Activated T-cell treated with anti-CD3 and anti-CD28 coated beads, Interleukin-2, amount 50 U/mL, for 24 hours (primary cell): ENCODE measurements around the gene KLHL29.

Source experiments
- DNase-seq: peaks from one replicate; pipeline ENCODE4 v3.0.0-alpha.2; 2020
- H3K27ac Mint-ChIP-seq: 2 replicates; pipeline ENCODE4 v1.8.0; 2020; ENCODE audit warnings: mild to moderate bottlenecking, mixed read lengths
- H3K27me3 Mint-ChIP-seq: 2 replicates; pipeline ENCODE4 v1.8.0; 2020; ENCODE audit warnings: mixed read lengths
- H3K36me3 Mint-ChIP-seq: 2 replicates; pipeline ENCODE4 v1.8.0; 2020; ENCODE audit warnings: low read depth, mixed read lengths
- H3K4me1 Mint-ChIP-seq: 2 replicates; pipeline ENCODE4 v1.8.0; 2020; ENCODE audit warnings: low read depth, mixed read lengths
- H3K4me3 Mint-ChIP-seq: 2 replicates; pipeline ENCODE4 v1.8.0; 2020; ENCODE audit warnings: mild to moderate bottlenecking, moderate library complexity, mixed read lengths
- H3K9me3 Mint-ChIP-seq: 2 replicates; pipeline ENCODE4 v1.8.0; 2020; ENCODE audit warnings: mixed read lengths

The KLHL29 gene

DNA sequence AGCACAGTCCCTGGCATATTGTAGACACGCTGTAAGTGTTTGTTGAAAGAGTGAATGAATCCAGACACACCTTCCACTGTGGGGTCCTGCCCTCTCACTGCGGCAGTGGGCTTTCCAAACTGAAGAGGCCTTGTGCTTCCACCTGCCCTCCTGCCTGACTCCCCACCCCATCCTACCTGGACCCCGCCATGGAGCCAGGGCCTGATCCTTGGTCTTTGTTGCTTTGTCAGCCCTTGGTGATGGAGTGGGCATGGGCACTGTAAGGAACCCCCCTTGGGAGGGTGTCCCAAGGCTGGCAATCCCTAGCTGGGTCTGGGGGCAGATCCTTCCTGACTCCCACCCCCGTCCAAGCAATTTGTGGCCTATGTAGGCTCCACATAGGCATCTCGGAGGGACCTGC is 33.1 kb downstream of the KLHL29 start:
- no peaks in the 10 kb centered on the region for H3K9me3 Mint-ChIP-seq
- no peak for DNase-seq
- H3K27me3 Mint-ChIP-seq = no peaks in the 10 kb centered on the region
- no peaks in the 10 kb centered on the region for H3K4me1 Mint-ChIP-seq
- H3K4me3 Mint-ChIP-seq = no peak overlapping the region
- H3K36me3 Mint-ChIP-seq = no peaks in the 10 kb centered on the region
- no peak overlapping the region for H3K27ac Mint-ChIP-seq

DNA sequence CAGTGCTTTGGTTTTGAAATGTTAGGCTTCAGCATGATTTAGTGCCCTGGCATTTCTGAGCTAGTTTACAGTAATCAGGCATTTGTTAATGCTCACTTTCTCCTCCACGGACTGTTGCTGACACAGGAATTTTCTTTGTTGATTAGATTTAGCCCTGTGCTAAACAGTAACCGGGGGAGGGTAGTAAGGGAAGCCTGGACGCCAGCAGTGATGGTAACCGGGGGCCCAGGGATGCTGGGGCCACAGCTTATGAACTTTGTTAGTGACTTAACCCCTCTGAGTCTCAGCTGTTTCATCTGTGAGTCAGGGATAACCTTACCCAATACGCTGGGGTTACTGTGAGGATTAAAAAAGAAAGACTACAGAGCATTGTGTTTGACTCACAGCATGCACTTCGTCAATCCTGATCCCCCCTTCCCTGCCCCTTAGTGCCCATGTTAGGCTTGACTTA is 33.5 kb downstream of the KLHL29 start:
- no peak overlapping the region for H3K27ac Mint-ChIP-seq
- no peaks in the 10 kb centered on the region for H3K27me3 Mint-ChIP-seq
- no peaks in the 10 kb centered on the region for H3K36me3 Mint-ChIP-seq
- H3K4me1 Mint-ChIP-seq = no peaks in the 10 kb centered on the region
- DNase-seq = no peak
- no peak overlapping the region for H3K4me3 Mint-ChIP-seq
- H3K9me3 Mint-ChIP-seq = no peaks in the 10 kb centered on the region

DNA sequence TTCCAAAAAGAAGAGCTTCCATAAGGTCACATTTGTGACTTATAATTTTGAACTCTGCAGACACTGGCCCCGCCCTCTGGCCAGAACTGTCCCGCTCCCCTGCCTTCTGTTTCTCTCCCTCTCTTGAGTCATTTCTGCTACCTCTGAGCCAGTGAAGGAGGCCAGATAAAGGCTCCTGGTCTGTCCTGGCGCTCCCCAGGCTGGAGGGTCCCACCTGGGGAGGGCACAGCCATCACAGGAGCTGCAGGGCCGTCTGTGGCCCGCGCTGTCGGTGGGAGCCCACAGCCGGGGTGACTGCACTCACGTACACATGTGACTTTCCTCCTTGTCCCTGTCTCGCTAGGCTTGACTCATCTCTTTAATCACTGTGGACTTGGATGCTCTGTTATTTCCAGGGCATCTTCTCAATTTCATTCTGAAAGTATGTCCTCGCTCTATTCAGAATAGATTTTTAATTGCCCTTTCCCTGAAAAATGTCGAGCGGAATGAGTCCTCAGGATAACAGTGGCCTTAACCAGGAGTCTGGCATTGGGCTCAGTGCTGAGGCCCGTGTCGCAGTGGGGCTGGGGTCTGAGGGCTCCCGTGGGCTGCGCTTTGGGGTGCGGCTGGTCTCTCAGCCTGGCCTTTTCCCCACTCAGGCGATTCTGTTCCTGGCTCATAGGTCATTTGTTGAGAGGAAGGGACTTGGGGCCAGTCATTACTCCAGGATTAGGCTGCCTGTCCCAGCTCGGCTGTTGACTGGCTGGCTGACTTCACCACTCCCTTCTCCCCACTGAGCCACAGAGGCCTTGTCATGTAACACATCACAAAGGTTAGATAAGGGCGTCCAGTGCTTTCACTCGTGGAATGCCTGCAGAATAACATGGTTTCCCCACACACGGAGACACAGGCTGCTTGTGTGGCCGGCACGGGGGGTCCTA is 34.5 kb downstream of the KLHL29 start:
- Mint-ChIP-seq H3K4me3 (no peak overlapping the region), H3K9me3 (no peaks in the 10 kb centered on the region), H3K4me1 (no peaks in the 10 kb centered on the region), H3K27me3 (no peaks in the 10 kb centered on the region), H3K27ac (no peak overlapping the region), H3K36me3 (no peaks in the 10 kb centered on the region)
- no peak for DNase-seq

DNA sequence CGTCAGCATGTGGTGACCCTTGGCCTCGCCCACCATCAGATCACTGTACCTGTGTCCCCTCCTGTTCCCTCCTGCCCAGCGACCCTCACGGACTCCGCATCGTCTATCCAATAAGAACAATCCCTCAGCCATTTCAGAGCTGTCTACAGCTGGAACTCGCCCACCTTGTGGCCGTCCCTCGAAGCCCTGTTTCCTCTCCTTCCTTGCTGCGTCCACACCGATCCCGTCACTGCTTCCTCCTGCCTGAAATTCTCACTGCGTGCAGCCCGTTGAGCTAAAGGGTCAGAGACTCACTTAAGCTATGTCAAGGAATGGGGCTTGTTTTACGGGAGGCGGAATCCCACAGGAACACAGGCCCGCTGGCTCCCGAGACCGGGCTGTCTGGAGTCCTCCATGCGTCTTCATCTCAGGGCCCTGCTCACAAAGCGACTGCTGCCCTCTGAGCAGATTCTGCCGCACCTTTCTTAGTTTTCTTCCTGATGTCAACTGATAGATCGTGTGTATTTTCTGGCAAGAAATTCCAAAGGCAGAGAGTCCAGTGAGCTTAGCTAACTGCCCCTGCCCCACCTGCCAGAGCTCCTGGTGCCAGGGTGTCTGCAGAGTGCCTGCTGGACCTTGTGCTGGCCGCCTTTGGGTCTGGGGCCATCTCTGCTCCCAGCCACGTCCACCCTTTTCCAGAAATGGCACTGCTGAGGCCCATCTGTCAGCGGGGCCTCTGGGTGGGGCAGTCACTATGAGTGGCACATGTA is 35.3 kb downstream of the KLHL29 start:
- H3K36me3 Mint-ChIP-seq = no peaks in the 10 kb centered on the region
- no peak overlapping the region for H3K27ac Mint-ChIP-seq
- H3K4me3 Mint-ChIP-seq = no peak overlapping the region
- no peaks in the 10 kb centered on the region for H3K4me1 Mint-ChIP-seq
- H3K27me3 Mint-ChIP-seq = no peaks in the 10 kb centered on the region
- no peak for DNase-seq
- no peaks in the 10 kb centered on the region for H3K9me3 Mint-ChIP-seq

DNA sequence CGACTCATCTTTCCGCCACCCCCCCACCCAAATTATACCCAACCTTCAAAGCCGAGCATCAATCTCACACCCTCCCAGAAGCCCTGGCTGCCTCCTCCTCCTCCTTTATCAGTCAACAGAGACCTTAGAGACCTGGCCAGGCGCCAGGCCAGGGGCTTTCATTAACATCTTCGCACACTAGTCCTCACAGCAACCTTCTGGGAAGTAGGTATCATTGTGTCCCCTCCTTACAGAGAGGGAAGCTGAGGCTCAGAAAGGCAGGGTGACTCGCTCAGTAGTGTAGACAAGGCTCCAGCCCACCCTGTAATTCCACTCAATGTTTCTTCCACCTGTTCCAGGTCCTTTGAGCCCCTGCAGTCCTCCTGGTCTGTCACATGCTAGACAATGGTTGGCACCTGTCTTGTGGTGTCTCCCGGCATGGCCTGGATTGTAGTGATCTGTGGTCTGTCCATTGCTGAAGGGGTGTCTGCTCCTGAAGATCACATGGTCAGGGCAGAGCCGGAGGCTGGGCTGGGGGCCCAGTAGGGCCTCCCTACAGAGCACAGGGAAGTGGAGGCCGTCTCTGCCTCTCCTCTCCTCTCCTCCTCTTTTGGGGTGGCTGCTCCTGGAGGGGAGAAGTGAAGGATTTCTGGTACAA is 36.0 kb downstream of the KLHL29 start:
- no peak for DNase-seq
- Mint-ChIP-seq H3K9me3 (no peaks in the 10 kb centered on the region), H3K36me3 (no peaks in the 10 kb centered on the region), H3K4me3 (no peak overlapping the region), H3K27me3 (no peaks in the 10 kb centered on the region), H3K4me1 (no peaks in the 10 kb centered on the region), H3K27ac (no peak overlapping the region)

DNA sequence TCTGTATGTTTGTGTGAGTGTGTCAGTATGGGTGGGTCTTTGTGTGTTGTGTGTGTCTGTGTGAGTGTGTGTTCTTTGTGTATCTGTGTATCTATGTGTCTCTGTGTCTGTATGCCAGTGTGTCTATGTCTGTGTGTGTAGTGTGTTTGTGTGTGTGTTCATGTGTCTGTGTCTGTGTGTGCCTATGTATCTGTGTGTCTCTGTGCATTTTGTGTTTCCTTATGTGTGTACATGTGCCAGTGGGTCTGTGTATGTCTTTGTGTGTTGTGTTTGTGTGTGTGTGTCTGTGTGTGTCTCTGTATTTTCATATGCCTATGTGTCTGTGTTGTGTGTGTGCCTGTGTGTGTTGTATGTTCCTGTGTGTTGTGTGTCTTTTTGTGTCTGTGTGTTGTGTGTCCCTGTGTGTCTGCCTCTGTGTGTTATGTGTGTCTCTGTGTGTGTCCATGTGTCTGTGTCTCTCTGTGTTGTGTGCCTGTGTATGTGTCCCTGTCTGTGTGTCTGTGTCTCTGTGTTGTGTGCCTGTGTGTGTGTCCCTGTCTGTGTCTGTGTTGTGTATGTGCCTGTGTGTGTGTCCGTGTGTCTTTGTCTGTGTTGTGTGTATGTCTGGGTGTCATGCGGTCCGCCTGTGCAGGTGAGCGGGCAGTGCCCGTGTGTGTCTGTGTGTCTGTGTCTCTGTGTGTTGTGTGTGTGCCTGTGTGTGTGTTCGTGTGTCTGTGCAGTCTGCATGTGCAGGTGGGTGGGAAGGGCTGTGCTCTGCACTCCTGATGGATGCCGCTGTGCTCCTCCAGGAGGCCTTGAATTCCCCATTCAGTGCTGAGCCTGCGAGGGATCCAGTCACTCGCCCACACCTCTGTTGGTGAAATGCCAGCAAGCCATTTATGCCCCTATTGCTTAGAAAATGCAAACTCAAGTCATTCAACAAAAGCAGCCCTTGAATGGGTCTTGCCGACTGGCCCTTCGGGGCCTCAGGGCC is 37.4 kb downstream of the KLHL29 start:
- no peak overlapping the region for H3K4me3 Mint-ChIP-seq
- no peaks in the 10 kb centered on the region for H3K36me3 Mint-ChIP-seq
- no peak overlapping the region for H3K27ac Mint-ChIP-seq
- DNase-seq = no peak
- no peaks in the 10 kb centered on the region for H3K27me3 Mint-ChIP-seq
- H3K4me1 Mint-ChIP-seq = no peaks in the 10 kb centered on the region
- H3K9me3 Mint-ChIP-seq = no peaks in the 10 kb centered on the region

DNA sequence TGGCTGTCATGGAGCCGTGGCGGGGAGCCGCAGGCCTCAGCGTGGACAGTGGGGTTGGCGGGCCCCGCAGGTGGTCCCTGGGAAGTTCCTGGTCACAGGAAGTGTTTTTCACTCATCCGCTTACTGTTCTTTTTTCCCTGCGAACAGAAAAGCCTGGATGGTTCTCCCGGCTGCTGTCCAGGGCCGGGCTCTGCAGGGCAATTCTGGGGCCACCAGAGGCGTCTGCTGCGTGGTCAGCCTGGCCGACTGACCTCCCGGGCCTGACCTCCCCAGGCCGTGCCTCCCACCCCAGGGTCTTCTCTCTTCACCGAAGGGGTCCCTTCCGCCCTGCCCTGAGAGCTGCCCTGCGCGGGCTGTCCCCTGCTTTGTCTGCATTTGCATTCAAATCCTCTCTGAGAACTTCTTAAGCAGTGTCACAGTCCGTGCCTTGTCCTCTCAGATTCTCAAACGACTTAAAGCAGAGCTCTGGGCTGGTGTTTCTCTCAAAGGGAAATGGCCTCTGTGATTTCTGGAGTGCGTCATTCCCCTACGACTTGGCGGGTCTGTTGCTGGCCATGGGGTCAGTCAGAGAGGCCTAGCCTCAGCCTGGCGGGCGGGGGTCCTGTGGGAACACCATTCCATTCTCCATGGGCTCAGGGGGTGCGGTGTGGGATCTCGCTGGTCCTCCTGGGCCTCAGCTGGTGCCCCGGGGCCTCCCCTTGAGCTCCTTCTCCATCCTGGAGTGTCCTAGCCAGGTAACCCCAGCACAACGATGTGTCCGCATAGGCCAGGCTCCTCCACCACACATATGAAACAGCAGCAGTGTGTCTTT is 38.3 kb downstream of the KLHL29 start:
- Mint-ChIP-seq H3K36me3 (no peaks in the 10 kb centered on the region), H3K27me3 (no peaks in the 10 kb centered on the region), H3K4me3 (no peak overlapping the region), H3K27ac (no peak overlapping the region), H3K4me1 (no peaks in the 10 kb centered on the region), H3K9me3 (no peaks in the 10 kb centered on the region)
- no peak for DNase-seq

DNA sequence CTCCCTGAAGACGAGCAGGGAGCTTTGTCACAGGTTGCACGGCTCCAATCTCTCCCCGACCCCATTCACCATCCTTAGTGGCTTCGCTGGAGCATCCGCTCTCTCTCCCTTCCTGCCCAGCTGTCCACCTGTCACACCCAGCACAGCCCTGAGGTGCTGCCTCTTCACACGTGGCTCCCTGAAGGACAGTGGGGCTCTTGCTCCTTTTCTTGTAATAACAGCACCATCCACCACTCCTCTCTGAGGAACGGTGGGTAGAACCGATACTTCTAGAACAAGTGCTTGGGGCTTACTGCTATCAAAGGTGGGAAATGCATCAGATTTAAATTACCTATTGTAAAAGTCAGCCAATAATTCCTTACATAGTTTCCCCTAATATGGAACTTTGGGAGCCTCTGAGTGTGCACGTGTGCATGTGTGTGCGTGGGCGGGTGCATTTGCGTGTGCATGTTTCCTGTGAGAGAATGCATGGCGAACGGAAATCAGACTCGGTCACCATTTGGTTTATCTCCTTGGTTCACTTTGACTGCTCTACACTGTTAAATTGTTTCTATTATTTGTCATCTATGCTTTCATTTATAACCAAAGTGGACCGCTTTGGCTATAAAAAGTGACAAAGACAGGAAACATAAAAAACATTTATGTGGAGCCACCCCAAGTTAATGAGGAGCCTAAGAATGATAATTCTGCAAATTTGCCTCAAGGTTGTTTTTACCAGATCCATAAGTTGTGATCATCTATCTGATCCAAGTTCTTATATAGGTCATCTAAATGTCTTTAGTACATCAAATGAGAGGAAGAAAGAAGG is 39.1 kb downstream of the KLHL29 start:
- H3K9me3 Mint-ChIP-seq = no peaks in the 10 kb centered on the region
- no peak for DNase-seq
- no peaks in the 10 kb centered on the region for H3K4me1 Mint-ChIP-seq
- H3K27ac Mint-ChIP-seq = no peak overlapping the region
- H3K27me3 Mint-ChIP-seq = no peaks in the 10 kb centered on the region
- no peak overlapping the region for H3K4me3 Mint-ChIP-seq
- no peaks in the 10 kb centered on the region for H3K36me3 Mint-ChIP-seq

DNA sequence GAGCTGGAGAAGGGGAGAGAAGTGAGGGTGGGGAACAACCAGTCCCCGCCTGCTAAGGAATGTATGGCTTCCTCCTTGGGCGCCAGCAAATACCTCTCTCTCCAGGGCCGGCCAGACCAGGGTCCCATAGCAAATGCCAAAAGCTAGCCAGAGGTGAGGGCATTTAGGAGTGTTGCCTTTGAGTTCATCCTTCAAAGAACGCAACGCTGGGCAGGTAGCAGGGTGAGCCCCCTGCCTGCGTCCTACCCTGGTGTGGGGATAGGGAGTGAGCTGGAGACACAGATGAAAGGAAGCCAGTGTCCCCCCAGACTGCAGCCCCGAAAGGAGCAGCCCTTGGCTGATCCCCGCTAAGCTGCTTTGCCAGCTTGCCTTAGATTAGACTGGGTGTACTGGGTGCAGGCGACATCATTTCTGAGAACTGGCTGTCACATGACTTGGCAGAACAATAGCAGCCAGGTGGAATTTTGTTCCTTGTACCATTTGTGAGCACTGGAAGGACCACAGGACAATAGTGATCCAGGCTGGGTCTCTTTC is 40.4 kb downstream of the KLHL29 start:
- Mint-ChIP-seq H3K27ac (no peak overlapping the region), H3K36me3 (no peaks in the 10 kb centered on the region), H3K9me3 (no peaks in the 10 kb centered on the region), H3K4me3 (no peak overlapping the region), H3K27me3 (no peaks in the 10 kb centered on the region), H3K4me1 (no peaks in the 10 kb centered on the region)
- no peak for DNase-seq

DNA sequence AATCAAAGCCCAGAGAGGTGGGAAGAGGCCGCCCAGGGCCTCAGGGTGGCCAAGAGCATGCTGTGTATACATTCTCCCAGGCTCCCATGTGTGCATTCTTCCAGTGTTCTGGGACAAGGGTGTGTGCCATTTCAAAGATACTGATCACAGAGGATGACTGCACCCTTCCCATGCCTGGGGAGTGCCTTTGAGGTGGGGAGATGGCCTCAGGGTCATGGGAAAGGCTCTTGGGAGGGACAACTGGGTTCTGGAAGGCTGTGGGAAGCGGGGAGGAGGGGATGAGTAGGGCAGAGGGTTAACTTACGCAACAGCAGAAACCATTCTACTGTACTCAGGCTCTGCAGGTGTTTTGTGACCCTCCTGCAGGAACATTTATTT is 40.9 kb downstream of the KLHL29 start:
- Mint-ChIP-seq H3K9me3 (no peaks in the 10 kb centered on the region), H3K27me3 (no peaks in the 10 kb centered on the region), H3K4me1 (no peaks in the 10 kb centered on the region), H3K36me3 (no peaks in the 10 kb centered on the region), H3K4me3 (no peak overlapping the region), H3K27ac (no peak overlapping the region)
- no peak for DNase-seq

DNA sequence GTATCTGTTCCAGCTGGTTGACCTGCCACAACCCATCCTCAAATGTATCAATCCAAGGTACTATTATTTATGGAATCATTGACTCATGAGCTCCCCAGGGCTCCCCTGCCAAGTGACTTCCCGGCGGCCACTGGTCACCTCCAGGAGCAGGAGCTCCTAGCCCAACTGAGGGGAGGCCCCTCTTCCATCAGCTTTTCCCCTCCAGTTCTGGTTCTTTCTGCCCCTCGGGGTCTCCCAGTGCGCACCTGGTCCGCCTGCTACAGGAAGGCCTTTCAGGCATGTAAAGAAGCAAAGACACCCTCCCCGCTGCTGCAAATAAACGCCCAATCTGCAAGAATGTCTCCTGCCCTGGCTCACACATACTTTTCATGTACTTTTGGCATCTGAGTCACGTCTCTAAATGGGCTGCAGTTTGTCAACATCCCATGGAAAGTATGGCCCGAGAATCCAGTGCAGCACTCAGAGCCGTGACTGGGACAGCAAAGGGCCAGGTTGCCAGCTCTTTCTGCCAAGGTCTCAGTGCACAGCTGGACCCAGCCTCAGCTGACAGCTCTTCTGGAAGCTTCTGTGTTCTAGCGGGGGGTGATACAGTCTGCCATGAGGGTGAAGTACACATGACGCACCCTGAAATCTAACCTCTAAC is 41.4 kb downstream of the KLHL29 start:
- Mint-ChIP-seq H3K27ac (no peak overlapping the region), H3K4me1 (no peaks in the 10 kb centered on the region), H3K27me3 (no peaks in the 10 kb centered on the region), H3K4me3 (no peak overlapping the region), H3K9me3 (no peaks in the 10 kb centered on the region), H3K36me3 (no peaks in the 10 kb centered on the region)
- no peak for DNase-seq

DNA sequence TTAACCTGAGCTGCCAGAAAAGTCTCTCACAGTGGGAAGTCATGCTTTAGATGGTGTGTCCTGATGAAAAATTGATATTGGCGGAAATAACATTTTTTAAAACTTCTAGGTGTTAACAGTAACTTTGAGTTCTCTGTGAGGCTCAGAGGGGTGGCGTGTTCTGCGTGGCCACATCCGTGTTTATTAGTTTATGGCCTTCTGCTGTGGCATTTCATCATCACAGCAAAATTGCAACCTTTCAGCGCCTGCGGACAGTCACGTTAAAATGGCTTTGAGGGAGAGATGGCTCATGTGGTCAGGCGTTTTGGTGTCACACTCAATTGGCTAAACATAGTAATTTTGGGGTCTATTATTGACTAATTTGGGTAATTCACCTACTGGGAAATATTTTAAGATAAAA is 42.4 kb downstream of the KLHL29 start:
- Mint-ChIP-seq H3K27me3 (no peaks in the 10 kb centered on the region), H3K36me3 (no peaks in the 10 kb centered on the region), H3K4me1 (no peaks in the 10 kb centered on the region), H3K4me3 (no peak overlapping the region), H3K27ac (no peak overlapping the region), H3K9me3 (no peaks in the 10 kb centered on the region)
- DNase-seq = no peak
